MCF 10A (cell line): ENCODE data around the gene TDRD9. TPM values are rescaled to one million over a fixed set of nuclear protein-coding genes. Genes with fewer than 3 reads are reported as not detected.

Experiments used
- BruUV-seq: library from RNA; stranded (reverse); fragments of 400-500 nt; replicated peaks from 2 replicates; lab custom pipeline; 2021; lab: Mats Ljungman, UMichigan
- CTCF ChIA-PET: fragments of 300-600 bp; sonication (Branson Sonifier 250); formaldehyde crosslinking; extraction: SDS; loops from one replicate; lab custom pipeline; 2021; ENCODE audit warnings: antibody characterized with exemption, inconsistent platforms; lab: Yijun Ruan, JAX
- POLR2A ChIA-PET: fragments of 300-600, 350-650 bp; sonication (Branson Sonifier 250); formaldehyde crosslinking; extraction: SDS; loops from one replicate; lab custom pipeline; 2020; ENCODE audit warnings: antibody characterized with exemption, inconsistent platforms; lab: Yijun Ruan, JAX
- DNase-seq: peaks from one replicate; pipeline ENCODE4 v3.0.0-alpha.2; 2018; ENCODE audit not compliant: unreplicated experiment
- H3K27ac Mint-ChIP-seq: one replicate; pipeline ENCODE4 v1.8.0; 2022; ENCODE audit warnings: mild to moderate bottlenecking, low read depth, mixed read lengths; ENCODE audit not compliant: unreplicated experiment
- H3K27me3 Mint-ChIP-seq: one replicate; pipeline ENCODE4 v1.8.0; 2022; ENCODE audit warnings: mixed read lengths; ENCODE audit not compliant: insufficient read depth, unreplicated experiment
- H3K36me3 Mint-ChIP-seq: one replicate; pipeline ENCODE4 v1.8.0; 2022; ENCODE audit warnings: mild to moderate bottlenecking, moderate library complexity, mixed read lengths; ENCODE audit not compliant: insufficient read depth, unreplicated experiment
- H3K4me1 Mint-ChIP-seq: one replicate; pipeline ENCODE4 v1.8.0; 2022; ENCODE audit warnings: mixed read lengths; ENCODE audit not compliant: insufficient read depth, unreplicated experiment
- H3K4me3 Mint-ChIP-seq: one replicate; pipeline ENCODE4 v1.8.0; 2022; ENCODE audit warnings: mild to moderate bottlenecking, moderate library complexity, mixed read lengths; ENCODE audit not compliant: unreplicated experiment
- H3K9me3 Mint-ChIP-seq: one replicate; pipeline ENCODE4 v1.8.0; 2022; ENCODE audit warnings: mixed read lengths; ENCODE audit not compliant: unreplicated experiment
- CTCF ChIP-seq: fragments of 200-600 bp; IDR thresholded peaks from one replicate; pipeline ENCODE4 v1.8.0; 2022; ENCODE audit warnings: antibody characterized with exemption, mild to moderate bottlenecking; ENCODE audit not compliant: unreplicated experiment
- intact Hi-C: fragments of 100-400 bp; cut with micrococcal nuclease; formaldehyde crosslinking; loops from 2 replicates; pipeline ENCODE4 v1.14.1; 2022
- total RNA-seq: library from RNA; stranded (reverse); gene quantifications from 2 replicates; pipeline ENCODE4 v1.2.3, GENCODE V29; 2022

The TDRD9 gene
- total RNA-seq, 1 experiment from 2014 or later: 0.40 TPM

DNA sequence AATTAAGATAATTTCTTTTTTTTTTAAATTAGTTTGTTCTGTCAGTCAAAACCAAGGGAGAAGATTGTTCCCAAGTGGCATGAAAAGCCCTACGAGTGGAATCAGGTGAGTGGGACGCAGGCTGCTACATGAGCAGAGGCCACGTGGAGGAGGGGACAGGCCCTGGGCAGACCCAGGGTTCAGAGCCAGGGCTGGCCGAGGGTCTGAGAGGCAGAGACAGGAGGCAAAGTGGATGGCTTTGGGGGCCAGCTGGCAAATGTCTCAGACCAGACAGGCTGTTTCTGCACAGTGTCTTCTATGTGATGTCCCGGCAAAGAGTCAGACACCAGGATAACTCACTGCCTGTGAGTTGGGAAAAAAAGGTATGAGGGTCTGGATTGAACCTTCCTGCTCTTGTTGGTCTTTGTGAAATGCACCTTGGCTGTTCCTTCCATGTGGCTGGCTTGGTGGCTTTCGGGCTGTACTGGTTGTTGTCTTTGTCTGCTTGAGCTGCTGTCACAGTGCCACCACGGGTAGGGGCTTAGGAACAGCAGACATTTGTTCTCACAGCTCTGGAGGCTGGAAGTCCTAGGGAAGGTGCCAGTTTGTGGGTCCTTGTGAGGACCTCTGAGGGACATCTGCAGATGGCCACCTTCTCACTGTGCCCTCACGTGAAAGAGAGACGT, 121.5 kb downstream of the TDRD9 start:
- H3K27me3 Mint-ChIP-seq: no peaks in the 10 kb centered on the region
- no peak for DNase-seq
- intact Hi-C loops: no loop called here
- H3K27ac Mint-ChIP-seq: peak overlapping the region; percentile 99
- BruUV-seq: TSS peak; percentile 57
- H3K9me3 Mint-ChIP-seq: no peaks in the 10 kb centered on the region
- POLR2A ChIA-PET: interaction anchor here (0.7 to 2.3 kb wide), 5 partner anchors 8 to 65 kb away, joined by 3 to 13 read pairs (median 3); no protein-coding TSS in a partner anchor
- peaks cover 26% of the 10 kb centered on the region for H3K4me1 Mint-ChIP-seq
- peak overlapping the region; percentile 50 for H3K4me3 Mint-ChIP-seq
- no peak for TF ChIP-seq CTCF
- no peaks in the 10 kb centered on the region for H3K36me3 Mint-ChIP-seq
- CTCF ChIA-PET: interaction anchor here (0.6 to 5.4 kb wide), 6 partner anchors 15 to 513 kb away, joined by 3 to 30 read pairs (median 3); no protein-coding TSS in a partner anchor

DNA sequence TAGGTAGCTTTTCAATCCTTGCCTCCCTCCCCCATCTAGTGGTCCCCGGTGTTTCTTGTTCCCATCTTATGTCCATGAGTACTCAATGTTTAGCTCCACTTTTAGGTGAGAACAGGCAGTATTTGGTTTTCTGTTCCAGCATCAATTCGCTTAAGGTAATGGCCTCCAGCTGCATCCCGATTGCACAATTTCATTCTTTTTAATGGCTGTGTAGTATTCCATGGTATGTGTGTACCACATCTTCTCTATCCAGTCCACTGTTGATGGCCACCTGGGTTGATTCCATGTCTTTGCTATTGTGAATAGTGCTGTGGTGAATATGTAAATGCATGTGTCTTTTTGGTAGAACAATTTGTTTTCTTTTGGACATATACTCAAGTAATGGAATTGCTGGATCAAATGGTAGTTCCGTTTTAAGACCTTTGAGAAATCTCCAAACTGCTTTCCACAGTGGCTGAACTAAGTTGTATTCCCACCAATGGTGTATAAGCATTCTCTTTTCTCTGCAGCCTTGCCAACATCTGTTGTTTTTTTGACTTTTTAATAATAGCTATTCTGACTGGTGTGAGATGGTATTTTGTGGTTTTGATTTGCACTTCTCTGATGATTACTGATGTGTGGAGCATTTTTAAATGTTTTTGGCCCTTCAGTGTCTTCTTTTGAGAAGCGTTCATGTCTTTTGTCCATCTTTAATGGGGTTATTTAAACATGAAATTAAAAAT, 123.0 kb downstream of the TDRD9 start:
- peak overlapping the region; percentile 10 for H3K27ac Mint-ChIP-seq
- TF ChIP-seq CTCF: no peak
- no peak for DNase-seq
- H3K27me3 Mint-ChIP-seq: no peaks in the 10 kb centered on the region
- peaks cover 26% of the 10 kb centered on the region for H3K4me1 Mint-ChIP-seq
- intact Hi-C loops: no loop called here
- ChIA-PET CTCF (interaction anchor here (1.1 to 5.4 kb wide), 3 partner anchors 16 to 43 kb away, joined by 3 to 30 read pairs (median 3); no protein-coding TSS in a partner anchor), POLR2A (interaction anchor here (1.2 kb wide), 1 partner anchor 9 kb away, joined by 3 read pairs; no protein-coding TSS in a partner anchor)
- H3K4me3 Mint-ChIP-seq: no peak overlapping the region
- H3K36me3 Mint-ChIP-seq: no peaks in the 10 kb centered on the region
- no peaks in the 10 kb centered on the region for H3K9me3 Mint-ChIP-seq
- no TSS peak for BruUV-seq

DNA sequence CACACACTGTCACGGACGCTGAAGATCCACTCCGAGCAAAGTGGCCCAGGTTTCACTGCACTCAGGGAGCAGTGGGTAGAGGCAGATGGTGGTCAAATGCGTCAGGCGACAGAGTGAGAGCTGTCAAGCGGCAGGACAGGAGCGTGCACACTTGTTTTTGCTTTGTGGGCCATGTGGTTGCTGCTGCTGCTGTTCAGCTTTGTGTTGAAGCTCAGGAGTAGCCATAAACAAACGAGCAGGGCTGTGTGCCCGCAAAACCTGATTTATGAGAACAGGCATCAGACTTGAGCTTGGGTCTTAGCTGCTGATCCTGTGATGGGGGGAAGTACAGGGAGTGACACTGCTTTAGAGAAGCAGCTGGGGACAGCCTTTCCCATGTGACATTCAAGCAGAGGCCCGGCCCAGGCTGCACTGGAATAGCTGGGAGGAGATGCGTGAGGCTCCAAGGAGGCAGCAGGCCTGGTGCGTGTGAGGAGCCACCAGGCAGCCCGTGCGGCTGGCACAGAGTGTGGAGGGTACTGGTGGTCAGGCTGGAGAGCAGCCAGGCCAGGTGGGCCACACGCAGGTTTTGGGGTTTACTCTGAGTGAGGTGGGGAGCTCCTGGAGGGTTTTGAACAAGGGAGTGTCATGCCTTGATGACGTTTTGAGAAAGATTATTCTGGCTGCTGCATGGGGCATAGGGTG, 126.1 kb downstream of the TDRD9 start:
- Mint-ChIP-seq H3K27me3 (no peaks in the 10 kb centered on the region), H3K36me3 (no peaks in the 10 kb centered on the region), H3K4me1 (peaks cover 7% of the 10 kb centered on the region), H3K4me3 (no peak overlapping the region), H3K27ac (peak overlapping the region; percentile 16), H3K9me3 (no peaks in the 10 kb centered on the region)
- ChIA-PET POLR2A (interaction anchor here (0.6 kb wide), 1 partner anchor 16 kb away, joined by 3 read pairs; no protein-coding TSS in a partner anchor), CTCF (no interaction called here)
- no TSS peak for BruUV-seq
- intact Hi-C loops: no loop called here
- TF ChIP-seq CTCF: no peak
- DNase-seq: no peak
